ENCODE results near the gene DNASE1L3. TPM values are rescaled to one million over a fixed set of nuclear protein-coding genes. Genes with fewer than 3 reads are reported as not detected.

DNASE1L3 gene
- total and polyA plus RNA-seq, 2 of the 4 experiments (the other 2 are of a cell fraction): not detected

DNA sequence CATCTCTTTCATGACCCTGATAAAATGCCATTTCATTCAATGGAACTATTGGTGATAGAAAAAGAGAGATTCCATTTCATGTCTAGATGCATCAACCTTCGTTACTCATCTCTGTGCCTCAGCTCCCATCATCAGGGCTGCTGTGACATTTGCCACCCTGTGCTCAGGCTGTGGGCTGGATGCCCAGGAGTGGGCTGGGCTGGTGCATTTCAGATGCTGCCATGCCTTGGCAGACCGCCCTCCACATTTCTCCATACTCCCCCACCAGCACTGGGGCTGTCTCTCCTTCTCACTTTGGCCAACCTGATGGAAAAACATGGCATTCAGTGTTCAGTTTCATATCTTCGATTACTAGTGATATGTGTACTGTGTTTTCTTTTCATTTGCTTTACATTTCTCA, 59.1 kb downstream of the DNASE1L3 start:
- Histone ChIP-seq H2BK120ac (ENCODE audit: low read depth, low read length) (no peak overlapping the region), H4K91ac (ENCODE audit: insufficient read depth, low read depth, low read length) (no peak overlapping the region), H3K36me3 (ENCODE audit: control insufficient read depth, insufficient read depth, low read length) (peaks cover 81% of the 10 kb centered on the region), H4K5ac (ENCODE audit: low read depth, low read length) (no peak overlapping the region), H2AFZ (replicated peaks; ENCODE audit: low read length, poor library complexity) (no peak overlapping the region), H4K20me1 (ENCODE audit: insufficient read depth, low read length) (peaks cover 6% of the 10 kb centered on the region), H3K23ac (ENCODE audit: low read depth, low read length) (no peak overlapping the region), H2AK9ac (replicated peaks; ENCODE audit: low read depth, low read length, poor library complexity) (no peak overlapping the region), H3K9me1 (ENCODE audit: insufficient read depth, low read length) (peaks cover 23% of the 10 kb centered on the region), H4K8ac (ENCODE audit: low read depth in 2 of 2, low read length in 2 of 2) (no peak overlapping the region), H2BK5ac (ENCODE audit: low read depth, low read length, poor library complexity, severe bottlenecking) (no peak overlapping the region), H3K9ac (ENCODE audit: low read depth, low read length) (no peak overlapping the region), H3K56ac (ENCODE audit: extremely low read depth, insufficient read depth, low read length) (no peak overlapping the region), H3K4me2 (ENCODE audit: low read depth, low read length) (no peak overlapping the region), H2BK20ac (ENCODE audit: low read depth, low read length) (no peak overlapping the region), H3K18ac (ENCODE audit: low read depth, low read length) (no peak overlapping the region), H2AK5ac (ENCODE audit: low read depth, low read length) (no peak overlapping the region), H3K27ac (ENCODE audit: insufficient read depth, low read length) (no peak overlapping the region), H3K9me3 (ENCODE audit: control insufficient read depth, insufficient read depth, low read length) (no peaks in the 10 kb centered on the region), H3K27me3 (ENCODE audit: control insufficient read depth, insufficient read depth, low read length) (no peaks in the 10 kb centered on the region), H3K79me1 (ENCODE audit: low read depth in 1 of 2, low read length in 2 of 2) (peaks cover 14 to 27% of the 10 kb centered on the region in 2 experiments), H2BK15ac (ENCODE audit: low read depth, low read length) (no peak overlapping the region), H3K4ac (ENCODE audit: low read depth, low read length) (no peak overlapping the region), H3K14ac (replicated peaks; ENCODE audit: low read depth, low read length) (no peak overlapping the region), H3K4me1 (ENCODE audit: control insufficient read depth, insufficient read depth, low read length) (no peaks in the 10 kb centered on the region), H3K4me3 (ENCODE audit: insufficient read depth, low read depth, low read length) (no peak overlapping the region)
- intact Hi-C loops (cut with micrococcal nuclease) (no loop called here), in situ Hi-C loops (cut with MboI; ENCODE audit: low sequenced_read_pairs) (no loop called here), dilution Hi-C loops (cut with HindIII; ENCODE audit: low sequenced_read_pairs, unreplicated experiment) (no loop called here)
- POLR2A ChIA-PET (ENCODE audit: unreplicated experiment): no interaction called here
- CTCF ChIA-PET: interaction anchor here (1.1 kb wide), 1 partner anchor 27 kb away, joined by 3 read pairs; no protein-coding TSS in a partner anchor
- no peak for TF ChIP-seq POLR2A (IDR thresholded peaks at IDR 0.05; ENCODE audit: low read depth, low read length)
- TF ChIP-seq NFE2L2 (IDR thresholded peaks at IDR 0.05; ENCODE audit: low read depth, low read length): no peak
- TF ChIP-seq SMC3 (IDR thresholded peaks at IDR 0.05; ENCODE audit: low read depth, low read length): no peak
- no peak for TF ChIP-seq RFX5 (IDR thresholded peaks at IDR 0.05; ENCODE audit: low read depth, low read length)
- TF ChIP-seq, protein P1, sequence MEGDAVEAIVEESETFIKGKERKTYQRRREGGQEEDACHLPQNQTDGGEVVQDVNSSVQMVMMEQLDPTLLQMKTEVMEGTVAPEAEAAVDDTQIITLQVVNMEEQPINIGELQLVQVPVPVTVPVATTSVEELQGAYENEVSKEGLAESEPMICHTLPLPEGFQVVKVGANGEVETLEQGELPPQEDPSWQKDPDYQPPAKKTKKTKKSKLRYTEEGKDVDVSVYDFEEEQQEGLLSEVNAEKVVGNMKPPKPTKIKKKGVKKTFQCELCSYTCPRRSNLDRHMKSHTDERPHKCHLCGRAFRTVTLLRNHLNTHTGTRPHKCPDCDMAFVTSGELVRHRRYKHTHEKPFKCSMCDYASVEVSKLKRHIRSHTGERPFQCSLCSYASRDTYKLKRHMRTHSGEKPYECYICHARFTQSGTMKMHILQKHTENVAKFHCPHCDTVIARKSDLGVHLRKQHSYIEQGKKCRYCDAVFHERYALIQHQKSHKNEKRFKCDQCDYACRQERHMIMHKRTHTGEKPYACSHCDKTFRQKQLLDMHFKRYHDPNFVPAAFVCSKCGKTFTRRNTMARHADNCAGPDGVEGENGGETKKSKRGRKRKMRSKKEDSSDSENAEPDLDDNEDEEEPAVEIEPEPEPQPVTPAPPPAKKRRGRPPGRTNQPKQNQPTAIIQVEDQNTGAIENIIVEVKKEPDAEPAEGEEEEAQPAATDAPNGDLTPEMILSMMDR (conservative IDR thresholded peaks at IDR 0.05; ENCODE audit: low read depth, low read length): no peak
- TF ChIP-seq CEBPB (IDR thresholded peaks at IDR 0.05; ENCODE audit: low read depth, low read length): no peak
- TF ChIP-seq, protein P2, sequence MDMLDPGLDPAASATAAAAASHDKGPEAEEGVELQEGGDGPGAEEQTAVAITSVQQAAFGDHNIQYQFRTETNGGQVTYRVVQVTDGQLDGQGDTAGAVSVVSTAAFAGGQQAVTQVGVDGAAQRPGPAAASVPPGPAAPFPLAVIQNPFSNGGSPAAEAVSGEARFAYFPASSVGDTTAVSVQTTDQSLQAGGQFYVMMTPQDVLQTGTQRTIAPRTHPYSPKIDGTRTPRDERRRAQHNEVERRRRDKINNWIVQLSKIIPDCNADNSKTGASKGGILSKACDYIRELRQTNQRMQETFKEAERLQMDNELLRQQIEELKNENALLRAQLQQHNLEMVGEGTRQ (IDR thresholded peaks at IDR 0.05; ENCODE audit: low read depth, low read length): no peak
- no peak for TF ChIP-seq BHLHE40 (IDR thresholded peaks at IDR 0.05; ENCODE audit: low read depth, low read length)
- TF ChIP-seq MAZ (IDR thresholded peaks at IDR 0.05; ENCODE audit: borderline replicate concordance, low read depth, low read length): no peak
- no peak for TF ChIP-seq FOS (IDR thresholded peaks at IDR 0.05; ENCODE audit: low read depth, low read length)
- TF ChIP-seq MAFK (IDR thresholded peaks at IDR 0.05; ENCODE audit: low read depth, low read length): no peak
- TF ChIP-seq, protein P3, sequence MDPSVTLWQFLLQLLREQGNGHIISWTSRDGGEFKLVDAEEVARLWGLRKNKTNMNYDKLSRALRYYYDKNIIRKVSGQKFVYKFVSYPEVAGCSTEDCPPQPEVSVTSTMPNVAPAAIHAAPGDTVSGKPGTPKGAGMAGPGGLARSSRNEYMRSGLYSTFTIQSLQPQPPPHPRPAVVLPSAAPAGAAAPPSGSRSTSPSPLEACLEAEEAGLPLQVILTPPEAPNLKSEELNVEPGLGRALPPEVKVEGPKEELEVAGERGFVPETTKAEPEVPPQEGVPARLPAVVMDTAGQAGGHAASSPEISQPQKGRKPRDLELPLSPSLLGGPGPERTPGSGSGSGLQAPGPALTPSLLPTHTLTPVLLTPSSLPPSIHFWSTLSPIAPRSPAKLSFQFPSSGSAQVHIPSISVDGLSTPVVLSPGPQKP (IDR thresholded peaks at IDR 0.05; ENCODE audit: borderline replicate concordance, low read depth, low read length): no peak
- no peak for TF ChIP-seq RAD21 (IDR thresholded peaks at IDR 0.05; ENCODE audit: low read length)
- TF ChIP-seq MXI1 (IDR thresholded peaks at IDR 0.05; ENCODE audit: borderline replicate concordance, low read depth, low read length): no peak
- no peak for TF ChIP-seq RCOR1 (IDR thresholded peaks at IDR 0.05; ENCODE audit: insufficient replicate concordance, low read length)
- no peak for TF ChIP-seq CHD1 (IDR thresholded peaks at IDR 0.05; ENCODE audit: low read depth, low read length)
- WGBS, 2 experiments (ENCODE audit: extremely low coverage in 2 of 2, insufficient read length in 1 of 2): no CpG with 5 or more reads among the region's 3 CpGs
- ATAC-seq (ENCODE audit: low read depth) (no peak), DNase-seq (no peak)
- BruUV-seq (replicated peaks): no TSS peak

Measured in IMR-90 (cell line).